Caco-2 (cell line): ENCODE data around the gene SMIM43. TPM values are rescaled to one million over a fixed set of nuclear protein-coding genes. Genes with fewer than 3 reads are reported as not detected.
"Not testable (repeated sequence)": the region's sequence is repeated elsewhere in the genome, so short reads cannot be mapped to it uniquely, and the experiment has no call there.

Source experiments
- BruUV-seq: library from RNA; stranded (reverse); fragments of 400-500 nt; replicated peaks from 2 replicates; lab custom pipeline; 2021; lab: Mats Ljungman, UMichigan
- CTCF ChIA-PET: fragments of 300-600 bp; sonication (Branson Sonifier 250); formaldehyde crosslinking; loops from one replicate; lab custom pipeline; 2022; ENCODE audit warnings: antibody characterized with exemption; lab: Charles Lee
- POLR2A ChIA-PET: fragments of 300-600 bp; sonication (Branson Sonifier 250); formaldehyde crosslinking; loops from one replicate; lab custom pipeline; 2022; ENCODE audit warnings: antibody characterized with exemption; lab: Charles Lee
- DNase-seq, 2 experiments: peaks; one replicate each; pipeline versions ENCODE4 v3.0.0 to v3.0.0-alpha.2; 2020 to 2022
- H3K27me3 ChIP-seq: replicated peaks from 2 replicates; pipeline ENCODE4 v1.6.0; 2011; ENCODE audit warnings: low read length; ENCODE audit not compliant: control insufficient read depth, insufficient read depth
- H3K36me3 ChIP-seq: 2 replicates; pipeline ENCODE4 v1.5.1; 2011; ENCODE audit warnings: low read length; ENCODE audit not compliant: control insufficient read depth, insufficient read depth
- H3K4me1 ChIP-seq: fragments of 250-450 bp; sonication (Bioruptor Pico); 2 replicates; pipeline ENCODE4 v1.5.1; 2020; ENCODE audit warnings: mild to moderate bottlenecking
- H3K4me3 ChIP-seq: 2 replicates; pipeline ENCODE4 v1.5.1; 2011; ENCODE audit warnings: low read depth, mild to moderate bottlenecking, control low read depth, low read length
- H3K9me3 ChIP-seq: fragments of 250-450 bp; sonication (Bioruptor Pico); 2 replicates; pipeline ENCODE4 v1.5.1; 2020; ENCODE audit warnings: mild to moderate bottlenecking, moderate library complexity
- H3K27ac Mint-ChIP-seq: one replicate; pipeline ENCODE4 v1.8.0; 2022; ENCODE audit warnings: mixed read lengths; ENCODE audit not compliant: unreplicated experiment
- H3K27me3 Mint-ChIP-seq: one replicate; pipeline ENCODE4 v1.8.0; 2022; ENCODE audit warnings: mixed read lengths; ENCODE audit not compliant: insufficient read depth, unreplicated experiment
- H3K36me3 Mint-ChIP-seq: one replicate; pipeline ENCODE4 v1.8.0; 2022; ENCODE audit warnings: mild to moderate bottlenecking, mixed read lengths; ENCODE audit not compliant: insufficient read depth, unreplicated experiment
- H3K4me1 Mint-ChIP-seq: one replicate; pipeline ENCODE4 v1.8.0; 2022; ENCODE audit warnings: low read depth, mixed read lengths; ENCODE audit not compliant: unreplicated experiment
- H3K4me3 Mint-ChIP-seq: one replicate; pipeline ENCODE4 v1.8.0; 2022; ENCODE audit warnings: mild to moderate bottlenecking, moderate library complexity, mixed read lengths; ENCODE audit not compliant: unreplicated experiment
- H3K9me3 Mint-ChIP-seq: one replicate; pipeline ENCODE4 v1.8.0; 2022; ENCODE audit warnings: mixed read lengths; ENCODE audit not compliant: unreplicated experiment
- CTCF ChIP-seq, 2 experiments: fragments of 200-600 bp in 1 of 2; IDR thresholded peaks; 1 replicate in 1 of 2; 2 replicates in 1 of 2; pipeline versions ENCODE4 v1.5.1 to v1.8.0; 2011 to 2022; ENCODE audit warnings: antibody characterized with exemption in 1 of 2, control low read depth in 1 of 2, inconsistent platforms in 1 of 2, low read depth in 1 of 2, low read length in 1 of 2, mild to moderate bottlenecking in 1 of 2, moderate library complexity in 1 of 2; ENCODE audit not compliant: insufficient read depth in 1 of 2, severe bottlenecking in 1 of 2, unreplicated experiment in 1 of 2
- intact Hi-C: fragments of 100-400 bp; cut with micrococcal nuclease; formaldehyde crosslinking; loops from one replicate; pipeline ENCODE4 v1.10.0; 2022; ENCODE audit not compliant: unreplicated experiment
- total RNA-seq: library from RNA; stranded (reverse); gene quantifications from 2 replicates; pipeline ENCODE4 v1.2.3, GENCODE V29; 2022

Gene SMIM43
- total RNA-seq, 1 experiment from 2014 or later, result not detected

DNA sequence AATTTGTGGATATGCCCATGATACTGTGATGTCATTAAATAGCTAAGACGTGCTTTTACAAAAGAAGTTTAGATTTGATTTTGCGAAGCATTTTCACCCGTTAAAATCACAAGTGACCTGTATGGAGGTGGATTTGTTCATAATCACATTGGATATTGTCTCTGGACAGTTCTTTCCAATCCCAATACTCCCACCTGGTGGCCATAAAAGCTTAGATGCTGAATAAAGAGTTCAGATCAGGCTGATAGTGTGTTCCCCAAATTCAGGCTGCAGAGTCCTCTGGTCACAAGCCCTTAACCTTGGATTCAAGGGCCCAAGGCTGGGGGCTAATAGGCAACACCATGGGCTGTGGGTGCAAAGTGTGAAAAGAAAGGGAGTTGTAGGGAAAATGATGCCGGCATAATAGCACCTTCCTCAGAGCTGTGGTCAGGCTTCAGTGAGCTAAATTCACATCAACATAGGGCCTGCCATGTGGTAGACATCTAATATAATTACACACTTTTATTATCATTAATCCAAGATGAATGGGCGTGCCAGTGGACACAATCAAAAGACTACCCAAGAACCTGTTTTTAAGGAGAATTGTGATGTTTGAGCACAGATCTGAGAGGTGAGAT lies 28.1 kb downstream of the SMIM43 start:
- Mint-ChIP-seq H3K4me3 (no peak overlapping the region), H3K27ac (no peak overlapping the region), H3K9me3 (no peaks in the 10 kb centered on the region), H3K4me1 (peaks cover 9% of the 10 kb centered on the region), H3K27me3 (peaks cover 3% of the 10 kb centered on the region), H3K36me3 (no peaks in the 10 kb centered on the region)
- Histone ChIP-seq H3K4me1 (no peaks in the 10 kb centered on the region), H3K27me3 (no peaks in the 10 kb centered on the region), H3K36me3 (no peaks in the 10 kb centered on the region), H3K9me3 (no peaks in the 10 kb centered on the region), H3K4me3 (no peak overlapping the region)
- ChIA-PET POLR2A (interaction anchor here (0.5 kb wide), 1 partner anchor 59 kb away, joined by 4 read pairs; no protein-coding TSS in a partner anchor), CTCF (interaction anchor here (0.7 to 1.4 kb wide), 7 partner anchors 40 to 545 kb away, joined by 3 to 13 read pairs (median 3); partner anchors contain the start of gene ANXA5)
- intact Hi-C loops, result loop anchor here (1.0 to 2.0 kb wide), 4 partner anchors 79 to 544 kb away; no protein-coding TSS in a partner anchor
- TF ChIP-seq CTCF (IDR thresholded peaks at IDR 0.05; ENCODE audit: insufficient read depth in 1 of 2, low read depth in 1 of 2, low read length in 1 of 2, severe bottlenecking in 1 of 2, unreplicated experiment in 1 of 2), result peak; percentile 49 to 57
- BruUV-seq, result no TSS peak
- peak; percentile 47 to 70 for DNase-seq

GRCh38 chr4:121734571-121734970 lies 30.4 kb downstream of the SMIM43 start:
- no peaks in the 10 kb centered on the region for H3K36me3 Mint-ChIP-seq
- POLR2A ChIA-PET, result no interaction called here

DNA sequence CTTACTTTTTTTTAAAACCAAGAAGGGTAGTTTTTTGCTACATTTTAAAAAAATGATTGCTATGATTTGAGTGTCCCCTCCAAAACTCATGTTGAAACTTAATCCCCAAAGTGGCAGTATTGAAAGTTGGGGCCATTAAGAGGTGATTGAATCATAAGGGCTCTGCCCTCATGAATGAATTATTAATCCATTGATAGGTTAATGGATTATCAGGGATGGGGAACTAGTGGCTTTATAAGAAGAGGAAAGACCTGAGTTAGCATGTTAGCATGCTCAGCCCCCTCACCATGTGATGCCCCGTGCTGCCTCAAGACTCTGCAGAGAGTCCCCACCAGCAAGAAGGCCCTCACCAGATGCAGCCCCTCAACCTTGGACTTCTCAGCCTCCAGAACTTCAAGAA lies 31.0 kb downstream of the SMIM43 start:
- Histone ChIP-seq H3K9me3 (no peaks in the 10 kb centered on the region), H3K4me1 (no peaks in the 10 kb centered on the region), H3K27me3 (no peaks in the 10 kb centered on the region), H3K36me3 (no peaks in the 10 kb centered on the region), H3K4me3 (no peak overlapping the region)
- H3K27me3 Mint-ChIP-seq, result peaks cover 3% of the 10 kb centered on the region
- BruUV-seq, result no TSS peak
- no peak overlapping the region for H3K4me3 Mint-ChIP-seq
- no peaks in the 10 kb centered on the region for H3K36me3 Mint-ChIP-seq
- peaks cover 2% of the 10 kb centered on the region for H3K4me1 Mint-ChIP-seq
- DNase-seq, result no peak
- H3K9me3 Mint-ChIP-seq, result no peaks in the 10 kb centered on the region
- no peak for TF ChIP-seq CTCF (IDR thresholded peaks at IDR 0.05; ENCODE audit: insufficient read depth in 1 of 2, low read depth in 1 of 2, low read length in 1 of 2, severe bottlenecking in 1 of 2, unreplicated experiment in 1 of 2)
- intact Hi-C loops, result no loop called here
- H3K27ac Mint-ChIP-seq, result no peak overlapping the region
- ChIA-PET CTCF (no interaction called here), POLR2A (no interaction called here)

More at GRCh38 chr4:121734571-121734970, 30.4 kb downstream of the SMIM43 start:
- H3K4me1 ChIP-seq, result no peaks in the 10 kb centered on the region
- Mint-ChIP-seq H3K27me3 (peaks cover 3% of the 10 kb centered on the region), H3K4me1 (no peaks in the 10 kb centered on the region), H3K27ac (no peak overlapping the region), H3K9me3 (no peaks in the 10 kb centered on the region), H3K4me3 (no peak overlapping the region)
- TF ChIP-seq CTCF (IDR thresholded peaks at IDR 0.05; ENCODE audit: insufficient read depth in 1 of 2, low read depth in 1 of 2, low read length in 1 of 2, severe bottlenecking in 1 of 2, unreplicated experiment in 1 of 2), result no peak
- no peak for DNase-seq
- no peak overlapping the region for H3K4me3 ChIP-seq
- intact Hi-C loops, result no loop called here
- H3K36me3 ChIP-seq, result no peaks in the 10 kb centered on the region
- no TSS peak for BruUV-seq
- CTCF ChIA-PET, result interaction anchor here (0.9 kb wide), 1 partner anchor 9 kb away, joined by 3 read pairs; no protein-coding TSS in a partner anchor
- no peaks in the 10 kb centered on the region for H3K27me3 ChIP-seq
- no peaks in the 10 kb centered on the region for H3K9me3 ChIP-seq

DNA sequence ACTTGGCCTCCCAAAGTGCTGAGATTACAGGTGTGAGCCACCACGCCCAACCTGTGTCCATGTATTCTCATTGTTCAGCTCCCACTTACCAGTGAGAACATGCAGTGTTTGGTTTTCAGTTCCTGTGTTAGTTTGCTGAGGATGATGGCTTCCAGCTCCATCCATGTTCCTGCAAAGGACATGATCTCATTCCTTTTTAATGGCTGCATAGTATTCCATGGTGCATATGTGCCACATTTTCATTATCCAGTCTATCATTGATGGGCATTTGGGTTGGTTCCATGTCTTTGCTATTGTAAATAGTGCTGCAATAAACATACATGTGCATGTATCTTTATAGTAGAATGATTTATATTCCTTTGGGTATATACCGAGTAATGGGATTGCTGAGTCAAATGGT lies 35.2 kb downstream of the SMIM43 start:
- CTCF ChIA-PET, H3K27ac Mint-ChIP-seq, H3K9me3 Mint-ChIP-seq, BruUV-seq, intact Hi-C loops, POLR2A ChIA-PET, H3K9me3 ChIP-seq, H3K36me3 ChIP-seq, H3K36me3 Mint-ChIP-seq, H3K4me1 ChIP-seq, H3K4me3 Mint-ChIP-seq, DNase-seq, H3K27me3 Mint-ChIP-seq, H3K4me3 ChIP-seq, H3K27me3 ChIP-seq: not testable (repeated sequence)
- H3K4me1 Mint-ChIP-seq, result peaks cover 12% of the 10 kb centered on the region
